KMS-11 (cell line): Measurements from ENCODE around the gene ZDHHC8.

Source experiments
- H2AFZ ChIP-seq: fragments of 200-600 bp; sonication (generic); 2 replicates; pipeline ENCODE4 v1.6.1; 2016; ENCODE audit warnings: antibody characterized with exemption, mixed run types, low read depth
- H3K27ac ChIP-seq: fragments of 200-600 bp; sonication (generic); 2 replicates; pipeline ENCODE4 v1.6.1; 2016; ENCODE audit warnings: mild to moderate bottlenecking, mixed run types
- H3K27me3 ChIP-seq: fragments of 200-600 bp; sonication (generic); 2 replicates; pipeline ENCODE4 v1.6.1; 2017; ENCODE audit warnings: mild to moderate bottlenecking, low read depth, mixed run types, moderate library complexity; ENCODE audit not compliant: insufficient read depth
- H3K36me3 ChIP-seq: fragments of 200-600 bp; sonication (generic); 2 replicates; pipeline ENCODE4 v1.6.1; 2017; ENCODE audit warnings: mild to moderate bottlenecking, mixed run types; ENCODE audit not compliant: insufficient read depth
- H3K4me1 ChIP-seq: fragments of 200-600 bp; sonication (generic); 2 replicates; pipeline ENCODE4 v1.6.1; 2016; ENCODE audit warnings: mild to moderate bottlenecking, low read depth, mixed run types; ENCODE audit not compliant: poor library complexity, severe bottlenecking
- H3K4me2 ChIP-seq: fragments of 200-600 bp; sonication (generic); 2 replicates; pipeline ENCODE4 v1.7.0; 2016; ENCODE audit warnings: mild to moderate bottlenecking, mixed run types
- H3K4me3 ChIP-seq: fragments of 200-600 bp; sonication (generic); IDR thresholded peaks from 2 replicates; pipeline ENCODE4 v1.6.1; 2017; ENCODE audit warnings: low read depth, low read length, mixed read lengths; ENCODE audit not compliant: insufficient read depth
- H3K79me2 ChIP-seq: fragments of 200-600 bp; sonication (generic); 2 replicates; pipeline ENCODE4 v1.6.1; 2016; ENCODE audit warnings: low read depth, mixed run types; ENCODE audit not compliant: insufficient read depth
- H3K9ac ChIP-seq: fragments of 200-600 bp; sonication (generic); 2 replicates; pipeline ENCODE4 v1.6.1; 2016; ENCODE audit warnings: mild to moderate bottlenecking, mixed run types
- H4K20me1 ChIP-seq: fragments of 200-600 bp; sonication (generic); 2 replicates; pipeline ENCODE4 v1.6.1; 2016; ENCODE audit warnings: mild to moderate bottlenecking, mixed run types; ENCODE audit not compliant: insufficient read depth
- CTCF ChIP-seq: fragments of 200-600 bp; sonication (generic); conservative IDR thresholded peaks from 2 replicates; pipeline ENCODE4 v1.6.1; 2017; ENCODE audit warnings: low read depth, mild to moderate bottlenecking, antibody characterized with exemption, low read length, moderate library complexity, mixed read lengths

The ZDHHC8 gene

GRCh38 chr22:20135806-20136602 lies 4.4 kb downstream of the ZDHHC8 start:
- H3K79me2 ChIP-seq: peaks cover 7% of the 10 kb centered on the region; the same call in 1 of the 2 replicates
- H3K27ac ChIP-seq: no peak overlapping the region
- H3K9ac ChIP-seq: no peak overlapping the region
- TF ChIP-seq CTCF: no peak
- H3K27me3 ChIP-seq: no peaks in the 10 kb centered on the region
- H3K36me3 ChIP-seq: no peaks in the 10 kb centered on the region
- no peaks in the 10 kb centered on the region for H3K4me1 ChIP-seq
- no peak overlapping the region for H3K4me3 ChIP-seq
- no peaks in the 10 kb centered on the region for H4K20me1 ChIP-seq
- H3K4me2 ChIP-seq: no peak overlapping the region
- H2AFZ ChIP-seq: no peak overlapping the region

- H3K4me3 ChIP-seq: no peak overlapping the region
- H4K20me1 ChIP-seq: no peaks in the 10 kb centered on the region
Measured at GRCh38 chr22:20136603-20136873, 4.9 kb downstream of the ZDHHC8 start.

GRCh38 chr22:20137113-20137512 lies 5.5 kb downstream of the ZDHHC8 start:
- Histone ChIP-seq H3K4me3 (no peak overlapping the region), H3K36me3 (no peaks in the 10 kb centered on the region), H3K27ac (no peak overlapping the region), H3K27me3 (no peaks in the 10 kb centered on the region), H2AFZ (no peak overlapping the region), H3K9ac (no peak overlapping the region), H3K4me1 (no peaks in the 10 kb centered on the region), H4K20me1 (no peaks in the 10 kb centered on the region), H3K4me2 (no peak overlapping the region), H3K79me2 (peaks cover 7% of the 10 kb centered on the region; the same call in 1 of the 2 replicates)
- no peak for TF ChIP-seq CTCF

More at GRCh38 chr22:20136603-20136873, 4.9 kb downstream of the ZDHHC8 start:
- TF ChIP-seq CTCF: no peak
- H3K27me3 ChIP-seq: no peaks in the 10 kb centered on the region
- no peaks in the 10 kb centered on the region for H3K4me1 ChIP-seq
- H3K79me2 ChIP-seq: peaks cover 7% of the 10 kb centered on the region; the same call in 1 of the 2 replicates
- no peak overlapping the region for H3K9ac ChIP-seq
- H3K27ac ChIP-seq: no peak overlapping the region
- H3K36me3 ChIP-seq: no peaks in the 10 kb centered on the region
- no peak overlapping the region for H2AFZ ChIP-seq
- no peak overlapping the region for H3K4me2 ChIP-seq

GRCh38 chr22:20137671-20138416 lies 6.2 kb downstream of the ZDHHC8 start:
- Histone ChIP-seq H3K4me3 (no peak overlapping the region), H4K20me1 (no peaks in the 10 kb centered on the region), H3K79me2 (peaks cover 1% of the 10 kb centered on the region; the same call in 1 of the 2 replicates), H3K4me2 (no peak overlapping the region), H3K9ac (no peak overlapping the region), H3K27ac (no peak overlapping the region), H3K36me3 (no peaks in the 10 kb centered on the region), H3K4me1 (no peaks in the 10 kb centered on the region), H2AFZ (no peak overlapping the region), H3K27me3 (no peaks in the 10 kb centered on the region)
- TF ChIP-seq CTCF: no peak
